BLaER1 treated with 17β-estradiol and CSF1 and Interleukin-3, amounts not matched to agents 10 nM and 100 nM (cell line): ENCODE data around the gene PVALEF.

Source experiments
- H3K27ac ChIP-seq, 11 experiments: shearing (Covaris generic); formaldehyde crosslinking; 2 replicates each; pipeline ENCODE4 v1.8.1; 2022
- H3K27me3 ChIP-seq, 11 experiments: shearing (Covaris generic); formaldehyde crosslinking; 2 replicates each; pipeline ENCODE4 v1.8.1; 2022
- H3K36me3 ChIP-seq, 11 experiments: shearing (Covaris generic); formaldehyde crosslinking; 2 replicates each; pipeline ENCODE4 v1.8.1; 2022
- H3K4me1 ChIP-seq, 10 experiments: shearing (Covaris generic); formaldehyde crosslinking; 2 replicates each; pipeline ENCODE4 v1.8.1; 2022
- H3K4me2 ChIP-seq, 11 experiments: shearing (Covaris generic); formaldehyde crosslinking; 2 replicates each; pipeline ENCODE4 v1.8.1; 2022
- H3K4me3 ChIP-seq, 10 experiments: shearing (Covaris generic); formaldehyde crosslinking; 2 replicates each; pipeline ENCODE4 v1.8.1; 2022
- H3K9ac ChIP-seq, 11 experiments: shearing (Covaris generic); formaldehyde crosslinking; 2 replicates each; pipeline ENCODE4 v1.8.1; 2022
- H3K9me3 ChIP-seq, 11 experiments: shearing (Covaris generic); formaldehyde crosslinking; replicated peaks in 1 of 11; 2 replicates each; pipeline ENCODE4 v1.8.1; 2022
- H4K20me1 ChIP-seq, 11 experiments: shearing (Covaris generic); formaldehyde crosslinking; 2 replicates each; pipeline ENCODE4 v1.8.1; 2022
- Cebpa-rat ChIP-seq, 11 experiments: shearing (Covaris generic); IDR thresholded peaks; 2 replicates each; pipeline ENCODE4 v1.8.1; 2022

PVALEF gene

DNA sequence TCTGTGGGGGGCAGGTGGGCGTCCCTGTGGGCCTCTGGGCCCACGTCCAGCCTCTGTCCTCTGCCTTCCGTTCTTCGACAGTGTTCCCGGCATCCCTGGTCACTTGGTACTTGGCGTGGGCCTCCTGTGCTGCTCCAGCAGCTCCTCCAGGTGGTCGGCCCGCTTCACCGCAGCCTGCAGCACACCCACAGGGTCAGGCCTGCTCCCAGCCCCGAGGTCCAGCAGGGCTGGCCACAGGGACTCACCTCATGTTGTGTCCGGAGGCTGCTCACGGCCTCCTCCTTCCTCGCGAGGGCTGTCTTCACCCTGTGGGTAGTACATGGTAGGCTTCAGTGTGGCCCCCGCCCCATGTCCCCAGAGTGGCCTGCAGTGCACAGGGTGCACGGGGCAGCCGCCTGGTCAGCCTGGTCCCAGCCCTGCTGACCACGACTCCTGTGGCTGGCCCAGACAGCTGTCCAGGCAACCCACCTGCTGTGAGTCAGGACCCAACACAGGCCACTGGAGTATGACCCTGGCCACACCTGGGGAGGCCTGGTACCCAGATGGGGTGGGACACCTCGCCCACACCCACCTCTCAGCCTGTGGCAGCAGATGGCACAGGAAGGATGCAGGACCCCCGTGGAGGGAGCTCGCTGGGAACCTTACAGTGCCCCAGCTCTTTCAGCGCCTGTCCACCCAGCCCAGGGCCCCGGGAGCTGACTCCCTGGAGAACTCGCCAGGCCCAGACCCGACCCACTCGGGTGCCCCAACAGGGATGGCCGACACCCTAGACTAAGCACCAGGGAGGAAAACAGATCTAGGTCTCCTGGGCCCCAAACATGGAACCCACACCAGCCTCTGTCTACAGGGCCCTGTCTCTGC, 24.6 kb downstream of the PVALEF start:
- Histone ChIP-seq H3K27me3 (peaks cover 0 to under 1% (median 0%) of the 10 kb centered on the region in 11 experiments; a peak in 1 of 22 replicates), H3K9ac (no peak overlapping the region), H3K4me2 (no peak overlapping the region), H3K36me3 (peaks cover 0 to 63% (median 41%) of the 10 kb centered on the region in 11 experiments; a peak in 14 of 22 replicates), H4K20me1 (peaks cover 0 to 63% (median 0%) of the 10 kb centered on the region in 11 experiments; a peak in 4 of 22 replicates), H3K9me3 (no peaks in the 10 kb centered on the region), H3K4me3 (no peak overlapping the region), H3K27ac (no peak overlapping the region), H3K4me1 (peaks cover 0 to 15% (median 8%) of the 10 kb centered on the region in 10 experiments; a peak in 11 of 20 replicates)
- no peak for TF ChIP-seq Cebpa-rat (IDR thresholded peaks at IDR 0.05)

DNA sequence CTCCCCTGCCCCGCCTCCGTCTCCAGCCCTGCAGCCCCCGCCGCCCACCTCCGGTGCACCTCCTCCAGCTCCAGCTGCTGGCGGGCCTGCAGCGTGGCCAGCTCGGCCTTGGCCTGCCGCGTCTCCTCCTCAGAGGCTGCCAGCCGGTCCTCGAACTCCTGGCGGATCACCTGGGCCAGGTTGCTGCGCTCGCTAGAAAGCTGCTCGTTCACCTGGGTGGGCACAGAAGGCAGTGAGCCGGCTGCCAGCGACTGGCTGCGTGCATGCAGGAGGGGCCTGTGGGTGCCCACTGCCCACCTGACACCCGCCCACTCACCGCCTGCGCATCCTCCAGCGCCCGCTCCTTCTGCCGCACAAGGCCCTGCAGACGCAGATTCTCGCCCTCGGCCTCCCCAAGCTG, 25.3 kb downstream of the PVALEF start:
- Histone ChIP-seq H3K9me3 (no peaks in the 10 kb centered on the region), H3K4me3 (no peak overlapping the region), H3K9ac (no peak overlapping the region), H3K27ac (no peak overlapping the region), H3K36me3 (peaks cover 0 to 69% (median 43%) of the 10 kb centered on the region in 11 experiments; a peak in 16 of 22 replicates), H4K20me1 (peaks cover 0 to 70% (median 0%) of the 10 kb centered on the region in 11 experiments; a peak in 4 of 22 replicates), H3K4me1 (peaks cover 0 to 10% (median 8%) of the 10 kb centered on the region in 10 experiments; a peak in 10 of 20 replicates), H3K27me3 (no peaks in the 10 kb centered on the region), H3K4me2 (no peak overlapping the region)
- no peak for TF ChIP-seq Cebpa-rat (IDR thresholded peaks at IDR 0.05)

- Histone ChIP-seq H3K4me1 (peaks cover 0 to 10% (median 8%) of the 10 kb centered on the region in 10 experiments; a peak in 10 of 20 replicates), H3K36me3 (peaks cover 0 to 75% (median 48%) of the 10 kb centered on the region in 11 experiments; a peak in 17 of 22 replicates), H3K9me3 (no peaks in the 10 kb centered on the region), H3K4me3 (no peak overlapping the region), H3K27me3 (no peaks in the 10 kb centered on the region), H3K27ac (no peak overlapping the region), H3K9ac (no peak overlapping the region), H3K4me2 (no peak overlapping the region), H4K20me1 (peaks cover 0 to 75% (median 0%) of the 10 kb centered on the region in 11 experiments; a peak in 4 of 22 replicates)
- TF ChIP-seq Cebpa-rat (IDR thresholded peaks at IDR 0.05): no peak
Measured at GRCh38 chr17:81191116-81191515, 25.8 kb downstream of the PVALEF start.

DNA sequence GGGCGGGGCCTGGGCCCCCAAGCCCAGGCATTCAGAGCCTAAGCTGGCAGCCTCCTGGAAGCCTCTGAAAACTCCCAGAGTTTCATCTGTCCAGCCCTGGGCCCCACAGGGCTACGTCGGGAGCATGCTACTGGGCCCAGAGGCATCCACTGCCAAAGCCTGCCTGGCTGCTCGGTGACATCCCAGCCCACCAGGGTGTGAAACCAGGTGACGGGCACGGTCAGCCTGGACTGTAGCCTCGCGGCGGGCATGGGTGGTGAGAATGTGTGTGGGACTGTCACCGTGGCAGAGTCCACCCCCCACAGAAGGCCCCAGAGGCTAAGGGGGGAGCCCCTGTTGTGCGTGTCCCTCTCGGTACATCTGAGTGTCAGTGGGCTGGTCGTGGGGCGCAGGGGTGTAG, 26.3 kb downstream of the PVALEF start:
- no peak overlapping the region for H3K9ac ChIP-seq
- no peak overlapping the region for H3K4me3 ChIP-seq
- peaks cover 0 to 80% (median 54%) of the 10 kb centered on the region in 11 experiments; a peak in 18 of 22 replicates for H3K36me3 ChIP-seq
- no peak overlapping the region for H3K4me2 ChIP-seq
- no peaks in the 10 kb centered on the region for H3K27me3 ChIP-seq
- no peak for TF ChIP-seq Cebpa-rat (IDR thresholded peaks at IDR 0.05)
- H3K27ac ChIP-seq: no peak overlapping the region
- no peaks in the 10 kb centered on the region for H3K9me3 ChIP-seq
- H4K20me1 ChIP-seq: peaks cover 0 to 80% (median 0%) of the 10 kb centered on the region in 11 experiments; a peak in 5 of 22 replicates
- peaks cover 0 to 10% (median 8%) of the 10 kb centered on the region in 10 experiments; a peak in 12 of 20 replicates for H3K4me1 ChIP-seq

DNA sequence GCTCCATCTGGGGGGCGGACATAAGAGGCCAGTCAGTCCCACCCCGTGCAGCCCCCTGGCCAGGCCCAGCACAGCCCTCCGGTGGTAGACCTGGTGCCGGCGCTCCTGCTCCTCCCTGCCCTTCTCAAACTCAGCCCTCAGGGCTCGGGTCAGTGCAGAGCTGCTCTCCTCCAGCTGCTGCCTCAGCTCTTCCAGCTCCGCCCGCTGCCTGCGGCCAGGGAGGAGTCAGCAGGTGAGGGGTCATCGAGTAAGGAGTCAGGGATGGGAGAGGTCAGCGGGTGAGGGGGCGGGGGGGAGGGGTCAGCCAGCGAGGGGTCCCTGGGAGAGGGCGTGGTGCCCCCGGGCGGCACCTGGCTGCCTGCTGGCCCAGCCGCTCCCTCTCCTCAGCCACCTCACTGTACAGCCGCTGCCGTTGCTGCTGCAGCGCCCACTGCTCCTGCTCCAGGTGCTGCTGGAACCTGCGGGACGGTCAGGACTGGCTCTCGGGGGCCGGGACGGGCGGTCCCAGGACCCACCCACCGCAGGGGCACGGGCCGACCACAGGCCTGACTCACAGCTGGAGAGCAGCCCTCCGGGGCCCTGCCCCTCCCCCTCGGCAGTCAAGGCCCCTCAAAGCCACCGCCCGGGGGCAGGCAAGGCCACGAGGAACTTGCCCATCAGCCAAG, 27.2 kb downstream of the PVALEF start:
- no peak overlapping the region for H3K4me2 ChIP-seq
- no peak overlapping the region for H3K4me3 ChIP-seq
- no peaks in the 10 kb centered on the region for H3K27me3 ChIP-seq
- no peak overlapping the region for H3K9ac ChIP-seq
- no peak for TF ChIP-seq Cebpa-rat (IDR thresholded peaks at IDR 0.05)
- no peaks in the 10 kb centered on the region for H3K9me3 ChIP-seq
- peaks cover 0 to 14% (median 11%) of the 10 kb centered on the region in 10 experiments; a peak in 15 of 20 replicates for H3K4me1 ChIP-seq
- peaks cover 0 to 89% (median 61%) of the 10 kb centered on the region in 11 experiments; a peak in 18 of 22 replicates for H3K36me3 ChIP-seq
- no peak overlapping the region for H3K27ac ChIP-seq
- H4K20me1 ChIP-seq: peaks cover 0 to 81% (median 0%) of the 10 kb centered on the region in 11 experiments; a peak in 5 of 22 replicates

GRCh38 chr17:81193051-81193410, 27.7 kb downstream of the PVALEF start:
- no peak for TF ChIP-seq Cebpa-rat (IDR thresholded peaks at IDR 0.05)
- no peak overlapping the region for H3K4me3 ChIP-seq
- H3K9me3 ChIP-seq: no peaks in the 10 kb centered on the region
- no peak overlapping the region for H3K9ac ChIP-seq
- H4K20me1 ChIP-seq: peaks cover 0 to 76% (median 0%) of the 10 kb centered on the region in 11 experiments; a peak in 4 of 22 replicates
- peaks cover 0 to 14% (median 12%) of the 10 kb centered on the region in 10 experiments; a peak in 13 of 20 replicates for H3K4me1 ChIP-seq
- H3K4me2 ChIP-seq: no peak overlapping the region
- no peak overlapping the region for H3K27ac ChIP-seq
- peaks cover 0 to 93% (median 66%) of the 10 kb centered on the region in 11 experiments; a peak in 18 of 22 replicates for H3K36me3 ChIP-seq
- no peaks in the 10 kb centered on the region for H3K27me3 ChIP-seq

- peaks cover 0 to 70% (median 0%) of the 10 kb centered on the region in 11 experiments; a peak in 5 of 22 replicates for H4K20me1 ChIP-seq
- H3K4me3 ChIP-seq: no peak overlapping the region
- H3K27me3 ChIP-seq: no peaks in the 10 kb centered on the region
- H3K9me3 ChIP-seq: no peaks in the 10 kb centered on the region
- peaks cover 0 to 93% (median 68%) of the 10 kb centered on the region in 11 experiments; a peak in 18 of 22 replicates for H3K36me3 ChIP-seq
- no peak for TF ChIP-seq Cebpa-rat (IDR thresholded peaks at IDR 0.05)
- peaks cover 0 to 19% (median 12%) of the 10 kb centered on the region in 10 experiments; a peak in 13 of 20 replicates for H3K4me1 ChIP-seq
- H3K4me2 ChIP-seq: no peak overlapping the region
- H3K9ac ChIP-seq: no peak overlapping the region
- no peak overlapping the region for H3K27ac ChIP-seq
Measured at GRCh38 chr17:81193470-81194224, 28.3 kb downstream of the PVALEF start.

DNA sequence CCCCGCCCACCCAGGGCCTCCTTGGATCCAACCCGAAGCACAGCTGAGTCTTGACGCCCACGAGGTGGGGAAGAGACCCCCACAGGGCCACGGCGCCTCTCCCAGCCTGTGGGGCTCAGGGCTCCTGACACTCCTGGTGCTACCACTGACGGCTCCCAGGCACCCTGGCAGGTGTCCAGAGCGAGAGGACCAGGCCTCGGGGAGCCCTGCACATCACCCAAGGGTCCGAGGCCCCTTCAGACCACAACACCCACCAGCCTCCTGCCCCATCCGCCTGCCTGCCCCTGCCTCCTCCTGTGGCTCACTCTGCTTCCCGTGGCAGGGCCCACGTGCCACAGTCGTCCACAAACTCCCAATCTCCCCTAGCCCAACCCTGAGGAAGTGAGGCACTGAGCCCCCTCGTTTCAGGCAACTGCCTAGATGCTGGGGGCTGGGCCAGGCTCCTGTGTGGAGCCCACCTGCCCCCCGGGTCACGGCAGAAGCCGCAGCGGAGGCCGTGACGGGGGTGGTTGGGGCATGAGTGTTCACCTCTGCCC, 29.0 kb downstream of the PVALEF start:
- Histone ChIP-seq H3K27me3 (no peaks in the 10 kb centered on the region), H3K4me1 (peaks cover 0 to 22% (median 12%) of the 10 kb centered on the region in 10 experiments; a peak in 13 of 20 replicates), H3K9ac (no peak overlapping the region), H3K4me3 (no peak overlapping the region), H3K4me2 (no peak overlapping the region), H3K9me3 (no peaks in the 10 kb centered on the region), H3K27ac (no peak overlapping the region), H3K36me3 (peaks cover 0 to 93% (median 70%) of the 10 kb centered on the region in 11 experiments; a peak in 18 of 22 replicates), H4K20me1 (peaks cover 0 to 66% (median 0%) of the 10 kb centered on the region in 11 experiments; a peak in 5 of 22 replicates)
- TF ChIP-seq Cebpa-rat (IDR thresholded peaks at IDR 0.05): no peak
